Muscle of back (tissue), 13 donors: ENCODE measurements around the gene SRBD1. TPM values are rescaled to one million over a fixed set of nuclear protein-coding genes. Genes with fewer than 3 reads are reported as not detected.

ENCODE experiments used
- DNase-seq, 3 donors: peaks; one replicate each; pipeline versions ENCODE4 v3.0.0 to v3.0.0-alpha.2; 2013
- long read RNA-seq, 9 donors: transcript quantifications; one replicate each; lab custom pipeline, GENCODE V29; 2026
- polyA plus RNA-seq, 10 donors: library from polyadenylated mRNA; unstranded; fragments of 120-200 nt; gene quantifications; one replicate each; pipeline ENCODE4 v1.2.1, GENCODE V29; 2013; ENCODE audit not compliant: insufficient read length in 10 of 10

The SRBD1 gene, protein sequence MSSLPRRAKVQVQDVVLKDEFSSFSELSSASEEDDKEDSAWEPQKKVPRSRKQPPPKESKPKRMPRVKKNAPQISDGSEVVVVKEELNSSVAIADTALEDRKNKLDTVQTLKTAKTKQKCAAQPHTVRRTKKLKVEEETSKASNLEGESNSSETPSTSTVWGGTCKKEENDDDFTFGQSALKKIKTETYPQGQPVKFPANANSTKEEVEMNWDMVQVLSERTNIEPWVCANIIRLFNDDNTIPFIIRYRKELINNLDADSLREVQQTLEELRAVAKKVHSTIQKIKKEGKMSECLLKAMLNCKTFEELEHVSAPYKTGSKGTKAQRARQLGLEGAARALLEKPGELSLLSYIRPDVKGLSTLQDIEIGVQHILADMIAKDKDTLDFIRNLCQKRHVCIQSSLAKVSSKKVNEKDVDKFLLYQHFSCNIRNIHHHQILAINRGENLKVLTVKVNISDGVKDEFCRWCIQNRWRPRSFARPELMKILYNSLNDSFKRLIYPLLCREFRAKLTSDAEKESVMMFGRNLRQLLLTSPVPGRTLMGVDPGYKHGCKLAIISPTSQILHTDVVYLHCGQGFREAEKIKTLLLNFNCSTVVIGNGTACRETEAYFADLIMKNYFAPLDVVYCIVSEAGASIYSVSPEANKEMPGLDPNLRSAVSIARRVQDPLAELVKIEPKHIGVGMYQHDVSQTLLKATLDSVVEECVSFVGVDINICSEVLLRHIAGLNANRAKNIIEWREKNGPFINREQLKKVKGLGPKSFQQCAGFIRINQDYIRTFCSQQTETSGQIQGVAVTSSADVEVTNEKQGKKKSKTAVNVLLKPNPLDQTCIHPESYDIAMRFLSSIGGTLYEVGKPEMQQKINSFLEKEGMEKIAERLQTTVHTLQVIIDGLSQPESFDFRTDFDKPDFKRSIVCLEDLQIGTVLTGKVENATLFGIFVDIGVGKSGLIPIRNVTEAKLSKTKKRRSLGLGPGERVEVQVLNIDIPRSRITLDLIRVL
- 10 to 100 TPM in 9 of 10 donors, 1 to 10 TPM in 1; 9.2 to 14.0 (median 11.0) TPM for polyA plus RNA-seq
- long read RNA-seq, donor 1 = 0 reads
- long read RNA-seq, donor 2 = 0 reads
- long read RNA-seq, donor 3 = 0 reads
- long read RNA-seq, donor 4 = 0 reads
- long read RNA-seq, donor 5, partial matches to known transcripts = 0 of 2 reads
- long read RNA-seq, donor 5, other reads (novel, unspliced or antisense) = 0 of 2 reads
- long read RNA-seq, donor 6, partial matches to known transcripts = 8 of 8 reads
- long read RNA-seq, donor 6, other reads (novel, unspliced or antisense) = 0 of 8 reads
- long read RNA-seq, donor 7 = 0 reads
- long read RNA-seq, donor 8 = 0 reads
- long read RNA-seq, donor 9 = 0 reads

DNA sequence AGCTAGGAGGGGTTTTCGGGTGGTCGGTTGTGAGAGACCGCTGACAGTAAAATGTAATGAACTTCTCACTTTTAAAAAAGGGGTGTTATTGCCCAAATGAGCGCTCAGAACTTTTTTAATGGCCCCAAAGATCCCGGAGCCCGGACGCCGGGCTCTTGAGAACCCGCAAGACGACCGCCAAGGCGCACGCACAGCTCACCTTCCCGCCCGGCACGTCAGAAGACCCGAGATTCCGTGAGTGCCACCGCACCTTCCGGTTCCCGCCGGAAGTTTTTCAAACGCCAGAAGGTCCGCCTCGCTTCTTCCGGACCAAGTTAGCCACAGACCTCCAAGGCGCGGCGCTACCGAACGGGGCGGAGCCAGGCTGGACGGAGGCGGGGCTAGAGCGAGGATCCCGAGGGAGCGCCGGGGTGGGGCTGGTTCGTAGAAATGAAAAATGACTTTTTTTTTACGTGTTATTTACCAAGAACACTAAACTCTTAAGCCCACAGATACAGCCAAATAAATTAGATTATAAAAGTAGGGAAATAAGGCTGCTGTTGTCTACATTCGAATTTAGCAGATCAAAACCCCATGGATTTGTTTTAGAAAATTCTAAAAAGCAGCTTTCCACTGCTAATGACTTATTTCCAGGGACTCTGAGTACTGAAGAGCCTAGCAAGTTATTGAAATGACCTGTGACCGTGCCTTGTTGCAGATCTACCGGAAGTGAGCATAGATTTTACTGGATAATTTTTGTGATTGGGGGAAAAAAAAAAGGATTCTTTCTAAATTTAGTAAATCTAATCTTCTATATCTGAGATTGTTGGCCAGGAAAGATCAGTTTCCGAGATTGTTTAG, at the start of gene SRBD1:
Gene SRBD1, minus strand, starts transcription at position 248 of the 840 bp plus-strand sequence. CDS start 5,826 bp downstream, outside the sequence.
- peak; percentile 93 to 96 (median 94) for DNase-seq

DNA sequence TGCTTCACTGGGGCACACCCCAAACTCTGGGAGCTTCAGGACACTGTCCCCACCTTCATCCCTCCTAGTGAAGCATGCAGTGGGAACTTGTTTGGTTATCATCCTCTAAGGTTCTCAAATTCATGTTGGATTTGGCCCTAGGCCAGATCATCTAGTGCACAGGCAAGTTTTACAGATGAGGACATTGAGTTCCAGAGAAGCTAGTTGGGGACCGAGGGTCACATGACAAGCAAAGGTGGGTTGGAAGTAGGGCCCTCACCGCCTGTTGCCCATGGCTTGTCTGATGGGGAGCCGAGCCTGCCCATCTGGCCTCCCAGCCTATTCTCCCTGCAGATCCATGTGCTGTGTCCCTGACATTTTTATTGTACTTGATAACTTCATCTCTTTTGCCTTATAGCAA, 43.2 kb upstream of the SRBD1 start:
- DNase-seq = no peak

- peak in 1 of 3 donors; percentile 31 for DNase-seq
These were observed 42.3 kb upstream of the SRBD1 start for GRCh38 chr2:45653122-45653913.

GRCh38 chr2:45652090-45653031, 41.3 kb upstream of the SRBD1 start:
- peak; percentile 41 to 88 (median 63) for DNase-seq

GRCh38 chr2:45651415-45652089, 40.5 kb upstream of the SRBD1 start, which contains the start of gene PRKCE:
Gene PRKCE, plus strand, starts transcription at chr2:45651675.
- peak in 2 of 3 donors; percentile 73 to 89 for DNase-seq

DNA sequence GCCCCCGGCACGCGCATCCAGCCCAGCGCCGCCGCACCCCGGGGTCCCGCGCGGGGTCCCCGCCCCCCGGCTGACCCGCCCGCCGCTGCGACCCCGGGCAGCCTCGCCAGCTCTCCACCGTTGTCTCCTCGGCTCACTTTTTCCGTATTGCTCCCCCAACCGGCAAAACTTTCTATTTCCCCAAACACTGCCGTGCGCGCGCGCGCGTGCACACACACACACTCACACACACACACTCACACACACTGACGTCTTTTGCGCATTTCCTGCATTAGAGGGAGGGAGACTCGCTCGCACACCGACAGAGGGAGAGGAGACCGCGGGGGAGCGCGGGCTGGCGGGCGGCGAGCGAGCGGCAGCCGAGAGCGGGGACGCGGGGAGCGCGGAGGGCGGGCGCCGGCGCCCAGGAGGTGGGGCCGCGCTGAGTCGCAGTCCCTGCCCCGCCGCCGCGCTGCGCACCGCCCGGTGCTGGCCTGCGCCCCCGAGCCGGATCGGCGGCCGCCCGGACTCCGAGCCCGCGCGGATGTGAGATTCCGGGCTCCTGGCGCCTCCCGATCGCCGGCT, 39.9 kb upstream of the SRBD1 start:
- DNase-seq = peak; percentile 97 to 98 (median 98)

- DNase-seq = peak; percentile 47 to 87 (median 63)
These were observed 39.1 kb upstream of the SRBD1 start for GRCh38 chr2:45649858-45650811.

- DNase-seq = peak; percentile 33 to 79 (median 46)
These were observed 38.4 kb upstream of the SRBD1 start for GRCh38 chr2:45649462-45649857.

DNA sequence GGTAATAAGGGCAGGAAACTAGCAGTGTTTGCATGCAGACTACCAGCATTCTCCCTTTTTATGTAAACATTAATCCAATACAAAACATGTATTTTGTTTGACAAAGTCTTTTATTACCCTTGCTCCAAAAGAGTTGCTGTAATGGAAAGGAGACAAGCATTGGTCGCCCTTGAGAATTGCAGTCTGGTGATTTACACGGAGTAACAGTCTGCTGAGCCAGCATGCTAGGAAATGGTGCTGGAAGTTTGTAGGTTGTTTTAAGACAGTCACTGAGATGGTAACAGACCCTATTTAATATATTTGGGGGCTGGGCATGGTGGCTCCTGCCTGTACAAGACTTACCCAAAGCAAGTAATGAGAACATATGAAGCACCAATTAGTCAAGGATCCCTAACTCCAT, 37.6 kb upstream of the SRBD1 start:
- DNase-seq = peak in 1 of 3 donors; percentile 35

DNA sequence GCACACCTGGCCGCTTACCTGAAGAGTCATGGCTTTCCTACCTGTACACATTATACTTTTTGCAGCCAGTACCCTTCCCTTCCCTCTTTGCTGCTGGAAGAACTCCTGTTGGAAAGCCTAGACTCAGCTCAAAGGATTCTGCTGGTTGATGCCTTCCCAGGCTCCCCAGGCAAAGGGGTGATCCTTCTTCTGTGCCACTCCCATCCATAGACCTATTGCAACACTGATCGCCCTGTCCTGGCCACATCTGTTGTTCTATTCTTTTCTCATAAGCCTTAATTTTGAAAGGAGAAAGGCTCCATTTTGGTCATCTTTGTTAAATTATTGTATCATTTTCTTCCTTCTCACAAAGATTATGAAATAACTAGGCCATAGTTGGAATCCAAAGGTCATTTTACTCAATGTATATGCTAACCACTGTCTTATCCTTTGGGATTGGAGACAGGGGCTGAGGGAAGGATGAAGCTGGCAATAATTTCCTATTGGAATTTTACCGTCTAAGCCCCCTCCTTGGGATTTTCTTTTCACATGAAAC, 37.0 kb upstream of the SRBD1 start:
- no peak for DNase-seq

- DNase-seq = no peak
These were observed 36.3 kb upstream of the SRBD1 start for GRCh38 chr2:45647356-45647755.

DNA sequence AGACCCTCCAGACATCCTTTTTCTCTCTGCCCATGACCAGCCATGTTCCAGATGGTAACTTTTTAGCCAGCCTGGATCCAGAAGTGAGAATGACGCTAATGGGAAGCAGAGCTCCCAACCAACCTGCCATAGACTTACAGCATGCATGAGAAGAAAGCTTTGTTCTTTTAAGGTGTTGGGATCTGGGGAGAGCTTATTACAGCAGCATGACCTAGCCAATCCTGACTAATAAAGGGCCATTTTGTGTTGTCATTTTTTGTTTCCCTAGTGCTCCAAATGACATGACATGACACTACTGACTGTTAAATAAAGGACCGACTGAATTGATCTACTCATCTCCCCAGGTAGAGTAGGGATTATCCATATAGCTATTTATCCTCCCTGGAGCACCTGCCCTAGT, 35.2 kb upstream of the SRBD1 start:
- DNase-seq = no peak

GRCh38 chr2:45643543-45644542, 32.8 kb upstream of the SRBD1 start:
- DNase-seq = peak; percentile 57 to 88 (median 86)

DNA sequence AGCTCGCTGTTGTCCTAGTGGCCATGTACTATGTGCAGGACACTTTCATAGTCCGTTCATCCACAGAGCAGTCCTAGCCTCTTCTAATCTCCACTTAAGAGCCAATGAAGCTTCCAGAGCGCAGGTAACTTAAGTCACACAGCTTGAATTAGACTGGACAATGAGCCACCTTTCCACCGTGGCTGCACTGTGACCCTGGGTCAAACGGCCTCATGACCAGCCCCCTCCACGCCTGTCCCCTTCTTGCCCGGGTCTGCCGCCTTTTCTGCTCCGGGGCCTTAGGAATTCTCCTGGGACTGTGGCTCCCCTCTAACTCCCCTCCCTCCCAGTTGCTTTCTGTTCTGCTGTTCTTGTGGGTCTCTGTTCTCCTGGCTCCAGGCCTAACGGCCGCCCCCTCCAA, 32.0 kb upstream of the SRBD1 start:
- no peak for DNase-seq

DNA sequence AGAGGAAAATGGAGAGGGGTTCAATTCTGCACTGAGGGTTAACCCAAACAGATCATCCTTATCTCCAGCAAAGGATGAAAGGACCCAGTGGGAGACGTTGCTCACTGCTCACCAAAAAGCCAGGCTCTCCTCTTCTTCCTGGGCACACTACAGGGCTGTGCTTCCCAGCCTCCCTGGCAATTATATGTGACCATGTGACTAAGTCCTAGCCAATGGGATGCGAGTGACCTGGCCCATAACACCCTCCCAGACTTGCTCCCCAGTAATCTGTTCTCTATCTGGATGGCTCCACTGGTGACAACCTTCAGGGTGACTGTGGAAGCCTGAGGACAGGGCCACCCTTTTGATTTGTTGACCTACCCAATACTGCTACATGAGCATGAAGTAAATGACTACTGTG, 29.5 kb upstream of the SRBD1 start:
- DNase-seq = no peak
